DMS53 (cell line): ENCODE measurements around the gene MISP.

Source experiments
- DNase-seq: peaks from one replicate; lab custom pipeline; 2025; lab: John Stamatoyannopoulos, UW

MISP gene

DNA sequence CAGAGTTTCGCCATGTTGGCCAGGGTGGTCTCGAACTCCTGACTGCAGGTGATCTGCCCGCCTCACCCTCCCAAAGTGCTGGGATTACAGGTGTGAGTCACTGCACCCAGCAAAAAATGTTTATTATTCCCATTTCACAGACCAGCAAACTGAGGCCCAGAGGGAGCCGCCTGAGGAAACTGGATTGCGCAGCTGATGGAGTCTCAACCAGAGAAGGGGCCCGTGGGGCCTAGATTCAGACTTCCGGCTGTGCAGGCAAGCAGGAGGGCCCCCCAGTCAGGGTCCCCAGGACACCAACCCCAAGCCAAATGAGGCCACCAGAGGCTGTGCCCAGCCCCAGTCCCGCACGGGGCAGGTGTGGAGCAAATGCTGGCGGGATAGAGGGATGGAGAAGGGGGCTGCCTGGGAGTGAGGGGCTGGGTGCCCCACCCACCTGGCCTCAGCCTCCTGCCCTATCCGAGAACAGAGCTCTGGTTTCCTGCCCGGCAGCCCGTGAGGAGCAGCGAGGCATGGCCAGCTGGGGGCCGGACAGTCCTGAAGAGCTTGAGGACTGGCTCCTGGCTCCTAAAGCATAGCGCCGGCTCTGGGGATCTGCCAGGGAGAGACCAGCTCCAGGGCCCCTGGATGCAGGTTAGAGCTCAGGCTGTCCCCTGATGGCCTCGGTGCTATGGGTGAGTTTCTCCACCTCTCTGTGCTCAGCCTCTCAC is 22.0 kb downstream of the MISP start:
- DNase-seq, result peak; percentile 49

DNA sequence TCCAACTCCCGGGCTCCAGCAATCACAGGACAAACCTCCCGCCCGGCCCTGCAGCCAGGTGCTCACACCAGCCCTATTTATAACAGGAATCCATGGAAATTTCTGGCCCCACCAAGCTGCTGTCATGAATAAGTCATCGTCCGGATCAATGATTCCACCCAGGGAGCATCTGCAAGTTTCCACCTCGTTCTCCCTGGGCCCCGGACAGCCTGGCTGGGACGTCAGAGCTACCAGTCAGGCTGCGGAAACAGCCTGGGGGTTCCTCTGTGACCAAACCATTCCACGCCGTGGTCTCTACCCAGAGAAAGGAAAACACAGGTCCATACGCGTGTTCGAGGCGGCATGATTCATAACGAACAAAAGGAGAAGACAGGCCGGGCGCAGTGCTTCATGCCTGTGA is 25.6 kb downstream of the MISP start:
- DNase-seq, result no peak

DNA sequence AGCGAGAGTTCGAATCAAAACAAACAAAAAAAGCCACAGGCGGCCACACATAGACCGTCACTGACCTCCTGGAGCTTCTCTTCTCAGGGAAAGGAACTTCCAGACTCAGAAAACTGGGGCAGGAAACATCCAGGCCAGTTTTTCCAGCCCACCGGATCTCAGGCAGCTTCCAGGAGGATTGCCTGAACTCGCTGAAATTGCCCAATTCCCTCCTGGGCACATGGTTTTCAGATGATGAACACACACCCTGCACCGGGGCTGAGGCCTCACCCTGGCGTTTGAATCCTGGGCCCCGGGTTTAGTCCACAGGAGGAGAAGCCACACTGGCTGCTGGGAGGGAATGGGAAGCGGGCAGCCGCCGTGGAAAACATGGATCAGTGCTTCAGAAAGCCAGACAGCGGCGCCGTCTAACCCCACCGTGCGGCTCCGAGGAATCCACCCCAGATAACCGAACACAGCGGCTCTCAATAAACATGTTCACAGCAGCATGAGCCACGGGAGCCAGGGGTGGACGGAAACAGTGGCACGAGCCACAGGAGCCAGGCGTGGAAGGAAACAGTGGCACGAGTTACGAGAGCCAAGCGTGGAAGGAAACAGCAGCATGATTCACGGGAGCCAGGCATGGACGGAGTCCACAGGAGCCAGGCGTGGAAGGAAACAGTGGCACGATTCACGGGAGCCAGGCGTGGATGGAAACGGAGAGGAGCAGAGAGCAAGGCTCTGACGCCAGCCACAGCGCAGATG is 28.2 kb downstream of the MISP start:
- peak; percentile 34 for DNase-seq

DNA sequence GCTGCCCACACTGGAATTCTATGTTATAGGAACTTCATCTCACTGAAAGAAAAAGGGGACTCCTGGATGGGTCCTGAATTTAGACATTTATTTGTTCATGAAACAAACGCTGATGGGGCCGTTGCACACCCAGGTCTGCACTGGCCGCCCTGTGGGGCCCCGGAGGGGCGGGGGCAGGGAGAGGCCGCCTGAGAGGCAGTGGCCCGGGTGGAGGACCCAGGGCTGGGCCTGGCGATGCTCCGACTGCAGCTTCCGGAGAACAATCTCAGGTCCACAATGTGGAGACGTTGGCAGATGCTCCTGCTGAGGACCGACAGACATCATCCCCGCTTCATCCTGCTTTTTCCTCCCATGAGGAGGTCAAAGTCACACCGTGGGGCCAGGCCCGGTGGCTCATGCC is 30.0 kb downstream of the MISP start:
- no peak for DNase-seq

DNA sequence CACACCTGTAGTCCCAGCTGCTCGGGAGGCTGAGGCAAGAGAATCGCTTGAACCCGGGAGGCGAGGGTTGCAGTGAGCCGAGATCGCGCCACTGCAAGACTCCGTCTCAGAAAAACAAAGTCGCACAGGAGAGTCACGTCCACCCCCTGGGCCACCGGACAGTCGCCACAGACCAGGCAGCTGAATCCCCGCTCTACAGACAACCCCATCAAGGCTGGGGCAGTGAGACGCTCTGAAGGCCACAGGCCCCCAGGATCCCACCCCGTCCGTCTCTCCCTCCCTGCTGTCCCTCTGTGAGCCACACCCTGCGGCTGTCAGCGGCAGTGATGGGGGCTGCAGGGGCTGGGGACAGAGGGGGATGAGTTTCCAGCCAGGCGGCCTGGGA is 30.9 kb downstream of the MISP start:
- DNase-seq, result no peak

DNA sequence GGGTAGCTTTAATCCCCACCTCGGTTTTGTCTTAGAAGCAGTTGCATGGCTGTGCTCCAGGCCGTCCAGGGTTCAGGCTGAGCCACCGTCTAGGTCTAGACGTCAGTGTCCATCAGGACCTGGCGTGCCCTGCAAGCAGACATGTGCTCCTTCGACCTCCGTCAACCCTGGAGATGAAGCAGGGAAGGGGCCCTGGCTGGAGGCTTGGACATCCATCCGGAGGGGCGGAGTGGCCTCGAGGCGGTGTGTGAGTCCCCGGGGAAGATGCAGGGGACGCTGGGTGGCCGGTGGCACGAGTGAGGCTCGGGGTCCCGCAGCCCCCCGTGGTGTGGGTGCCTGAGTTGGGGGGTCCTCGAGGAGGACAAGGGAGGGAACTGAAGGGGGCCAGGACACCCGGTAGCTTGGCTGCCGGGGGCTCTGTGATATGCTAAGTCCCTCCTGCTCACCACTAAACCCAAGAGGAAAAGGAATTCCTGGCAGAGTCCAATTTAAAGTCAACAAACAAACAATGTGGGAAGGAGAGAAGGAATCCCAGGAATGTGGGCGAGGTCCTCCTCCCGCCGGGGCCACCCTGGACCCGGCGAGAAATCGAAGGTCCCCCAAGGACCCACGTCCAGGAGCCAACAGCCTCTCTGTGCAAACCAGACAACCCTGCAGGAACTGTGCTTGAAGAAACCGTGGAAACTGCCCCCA is 31.4 kb downstream of the MISP start:
- DNase-seq, result no peak

DNA sequence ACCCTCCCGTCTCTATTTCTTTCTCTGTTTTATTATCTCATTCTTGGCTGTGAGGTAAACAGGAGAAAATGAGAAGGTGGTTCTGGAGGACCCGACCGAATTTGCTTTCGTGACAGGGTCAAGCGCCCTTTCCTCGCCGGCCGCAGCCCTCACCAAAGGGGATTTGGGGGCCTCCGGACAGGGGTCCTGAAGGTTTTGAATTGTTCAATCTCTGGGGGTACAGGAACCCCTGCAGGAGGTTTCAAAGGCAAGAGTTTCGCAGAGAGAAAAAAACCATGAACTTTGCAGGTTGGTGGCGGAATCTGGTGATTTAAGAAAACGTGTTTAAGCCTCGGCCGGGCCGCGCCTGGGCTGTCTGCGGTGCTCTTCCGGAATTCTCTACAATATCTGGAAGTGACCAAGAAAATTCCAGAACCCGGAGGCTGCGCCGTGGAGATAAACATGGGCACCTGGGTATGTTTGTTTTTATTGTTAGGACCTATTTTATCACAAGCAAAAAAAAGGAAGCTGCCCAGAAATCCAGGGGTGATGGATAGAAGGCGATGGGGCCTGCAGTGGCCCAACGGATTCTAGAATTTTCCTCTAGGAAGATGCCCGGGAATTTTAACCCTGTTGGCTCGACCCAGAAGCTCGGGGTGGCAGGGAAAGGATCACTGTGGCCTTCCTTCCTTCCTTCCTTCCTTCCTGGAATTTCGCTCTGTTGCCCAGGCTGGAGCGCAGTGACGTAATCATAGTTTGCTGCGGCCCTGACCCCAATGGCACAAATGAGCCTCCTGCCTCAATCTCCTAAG is 32.2 kb downstream of the MISP start:
- DNase-seq, result no peak

DNA sequence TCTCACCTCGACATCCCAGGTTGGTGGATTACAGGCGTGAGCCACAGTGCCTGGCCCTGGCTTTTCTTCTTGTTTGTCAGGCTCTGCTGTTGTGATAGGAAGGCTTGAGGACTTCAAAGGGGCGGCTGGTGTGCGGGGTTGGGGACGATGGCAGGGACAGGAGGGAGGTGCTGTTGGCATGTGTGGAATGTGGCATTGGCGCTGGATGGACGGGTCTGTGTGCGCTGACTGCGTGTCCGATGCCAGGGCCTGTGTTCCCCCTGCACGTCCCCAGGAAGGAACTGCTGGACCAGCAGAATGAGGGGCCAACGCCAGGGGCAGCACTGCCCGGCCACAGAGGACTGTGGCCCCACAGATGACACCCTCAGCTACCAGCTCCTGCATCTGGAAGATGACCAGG is 33.6 kb downstream of the MISP start:
- no peak for DNase-seq

DNA sequence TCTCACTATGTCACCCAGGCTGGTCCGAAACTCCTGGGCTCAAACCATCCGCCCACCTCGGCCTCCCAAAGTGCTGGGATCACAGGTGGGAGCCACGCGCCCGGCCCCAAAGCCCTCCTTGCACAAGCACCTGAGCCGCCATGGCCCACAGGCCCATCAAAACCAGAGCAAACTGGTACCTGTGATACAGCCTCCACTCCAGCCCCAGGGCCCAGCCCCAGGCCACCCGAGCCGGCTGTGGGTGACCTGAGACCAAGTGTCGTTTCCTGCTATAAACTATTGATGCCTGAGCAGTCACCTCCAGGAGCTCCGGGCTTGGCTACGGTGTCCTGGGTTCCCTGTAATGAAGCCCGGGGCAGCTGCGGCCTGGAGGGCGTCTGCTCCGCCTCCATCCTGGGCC is 36.6 kb downstream of the MISP start:
- no peak for DNase-seq

DNA sequence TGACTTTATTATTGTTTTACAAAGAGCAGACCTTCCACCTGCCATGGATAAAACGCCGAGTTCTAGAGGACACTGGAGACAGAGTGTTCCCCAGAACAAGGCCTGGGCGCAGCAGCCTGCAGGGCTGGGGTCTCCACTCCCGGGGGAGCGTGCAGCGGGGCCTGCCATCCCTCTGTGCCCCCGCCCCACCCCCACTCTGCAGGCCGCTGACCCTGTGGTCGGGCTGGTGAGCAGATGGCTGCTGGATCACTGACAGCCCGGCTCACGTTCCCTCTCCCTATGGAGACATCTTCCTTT is 37.7 kb downstream of the MISP start:
- no peak for DNase-seq

DNA sequence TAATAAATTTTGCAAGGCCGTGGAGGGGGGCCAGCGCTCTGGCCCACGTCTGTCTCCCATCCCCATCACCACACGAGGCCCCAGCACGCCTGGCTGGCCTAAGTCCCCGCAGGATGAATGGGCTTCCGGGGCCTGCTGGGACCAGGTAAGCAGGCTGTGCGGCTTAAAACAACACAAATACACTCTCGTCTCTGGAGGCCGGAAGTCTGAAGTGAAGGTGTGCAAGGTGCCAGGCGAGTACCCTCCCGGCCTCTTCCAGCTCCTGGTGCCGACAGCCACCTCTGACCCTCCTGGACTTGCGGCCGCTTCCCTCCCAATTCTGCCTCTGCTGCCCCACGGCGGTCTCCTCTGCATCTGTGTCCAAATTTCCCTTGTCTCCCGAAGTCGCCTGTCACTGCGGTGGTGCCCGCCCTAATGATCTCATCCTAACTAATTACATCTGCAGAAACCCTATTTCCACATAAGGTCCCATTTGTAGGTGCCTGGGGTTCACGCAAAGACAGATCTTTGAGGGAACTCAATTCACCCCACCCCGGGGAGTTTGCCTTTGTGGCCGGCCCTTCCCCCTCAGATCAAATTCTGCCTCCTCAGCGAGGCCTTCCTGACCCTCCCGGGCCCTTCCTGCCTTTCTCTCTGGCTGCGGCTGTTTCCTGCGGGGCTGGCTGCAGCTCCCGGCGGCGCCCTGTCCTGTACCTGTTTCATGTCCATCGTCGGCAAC is 38.2 kb downstream of the MISP start:
- DNase-seq, result peak; percentile 72

DNA sequence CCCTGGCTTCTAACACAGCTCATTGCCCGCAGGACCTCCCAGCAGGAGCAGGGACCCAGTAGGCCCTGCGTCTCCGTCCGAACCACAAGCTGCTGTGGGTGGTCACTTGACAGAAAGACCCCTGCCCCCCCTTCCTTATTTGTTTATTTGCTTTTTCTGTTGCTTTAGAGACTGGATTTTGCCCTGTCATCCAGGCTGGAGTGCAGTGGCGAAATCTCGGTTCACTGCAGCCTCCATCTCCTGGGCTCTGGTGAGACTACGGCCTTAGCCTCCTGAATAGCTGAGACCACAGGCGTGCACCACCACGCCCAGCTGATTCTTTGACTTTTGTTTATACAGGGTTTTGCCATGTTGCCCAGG is 38.8 kb downstream of the MISP start:
- DNase-seq, result no peak

DNA sequence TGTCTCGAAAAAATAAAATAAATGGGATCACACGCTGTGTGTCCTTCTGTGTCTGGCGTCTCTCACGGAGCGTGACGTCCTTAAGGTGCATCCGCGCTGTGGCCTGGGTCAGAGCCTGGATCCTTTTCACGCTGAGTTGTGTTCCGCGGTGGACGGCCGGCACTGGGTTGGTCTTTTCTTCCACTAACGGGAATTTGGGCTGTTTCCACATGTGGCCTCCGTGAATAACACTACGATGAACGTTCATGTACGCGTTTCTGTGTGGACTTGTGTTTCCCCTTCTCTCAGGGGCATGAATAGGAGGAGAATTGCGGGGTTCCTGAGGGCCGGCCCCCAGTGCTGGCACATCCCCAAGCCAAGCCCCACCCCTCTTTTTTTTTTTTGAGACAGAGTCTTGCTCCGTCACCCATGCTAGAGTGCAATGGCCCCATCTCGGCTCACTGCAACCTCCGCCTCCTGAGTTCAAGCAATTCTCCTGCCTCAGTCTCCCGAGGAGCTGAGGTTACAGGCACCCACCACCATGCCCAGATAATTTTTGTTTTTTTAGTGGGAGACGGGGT is 40.2 kb downstream of the MISP start:
- no peak for DNase-seq

DNA sequence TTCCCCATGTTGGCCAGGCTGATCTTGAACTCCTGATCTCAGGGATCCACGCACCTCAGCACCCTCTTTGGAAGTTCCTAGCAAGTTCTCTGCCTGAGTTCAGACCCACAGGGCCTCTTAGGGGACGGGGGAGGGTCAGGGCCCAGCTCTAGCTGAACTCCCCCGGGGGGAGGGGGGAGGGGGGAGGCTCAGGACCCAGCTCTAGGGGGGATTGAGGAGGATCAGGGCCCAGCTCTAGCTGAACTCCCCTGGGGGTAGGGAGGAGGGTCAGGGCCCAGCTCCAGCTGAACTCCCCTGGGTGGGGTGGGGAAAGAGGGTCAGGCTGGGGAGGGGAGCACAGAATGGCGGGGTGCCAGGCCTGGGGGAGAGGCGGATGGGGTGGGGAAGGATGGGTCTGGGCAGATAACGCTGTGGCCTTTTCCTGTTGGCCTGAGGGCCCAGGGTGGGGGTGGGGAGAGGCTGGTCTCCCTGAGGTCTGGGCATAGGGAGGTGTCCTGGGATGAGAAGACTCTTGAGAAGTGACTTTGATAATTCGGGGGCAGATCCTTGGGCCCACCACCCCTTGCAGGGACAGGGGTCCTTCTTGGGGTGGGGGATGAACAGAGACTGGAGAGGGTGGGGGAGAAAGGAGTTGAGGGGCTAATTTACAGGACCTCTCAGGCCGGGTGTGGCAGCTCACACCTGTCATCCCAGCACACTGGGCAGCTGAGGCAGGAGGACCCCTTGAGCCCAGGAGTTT is 40.8 kb downstream of the MISP start:
- DNase-seq, result no peak

DNA sequence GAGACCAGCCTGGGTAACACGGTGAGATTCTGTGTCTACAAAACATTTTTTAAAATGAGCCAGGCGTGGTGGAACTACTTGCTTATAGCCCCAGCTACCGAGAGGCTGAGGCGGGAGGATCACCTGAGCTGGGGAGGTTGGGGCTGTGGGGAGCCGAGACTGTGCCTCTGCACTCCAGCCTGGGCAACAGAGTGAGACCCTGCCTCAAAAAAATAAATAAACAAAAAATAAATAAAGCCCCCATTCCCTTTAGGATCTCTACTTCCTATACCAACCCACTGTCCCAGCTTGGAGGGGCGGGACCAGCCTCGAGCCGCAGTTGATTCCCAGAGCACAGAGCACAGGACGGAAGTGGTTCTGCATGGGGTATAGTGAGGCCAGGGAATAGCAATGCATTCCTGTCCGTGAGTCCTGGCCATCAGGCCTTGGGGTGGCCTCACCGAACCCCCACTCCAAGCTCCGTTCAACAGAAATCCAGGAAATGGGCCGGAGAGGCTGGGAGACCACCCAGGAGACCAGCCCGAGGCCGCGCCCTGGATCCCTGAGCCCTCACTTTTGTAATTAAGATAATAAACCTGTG is 41.5 kb downstream of the MISP start:
- DNase-seq, result no peak

DNA sequence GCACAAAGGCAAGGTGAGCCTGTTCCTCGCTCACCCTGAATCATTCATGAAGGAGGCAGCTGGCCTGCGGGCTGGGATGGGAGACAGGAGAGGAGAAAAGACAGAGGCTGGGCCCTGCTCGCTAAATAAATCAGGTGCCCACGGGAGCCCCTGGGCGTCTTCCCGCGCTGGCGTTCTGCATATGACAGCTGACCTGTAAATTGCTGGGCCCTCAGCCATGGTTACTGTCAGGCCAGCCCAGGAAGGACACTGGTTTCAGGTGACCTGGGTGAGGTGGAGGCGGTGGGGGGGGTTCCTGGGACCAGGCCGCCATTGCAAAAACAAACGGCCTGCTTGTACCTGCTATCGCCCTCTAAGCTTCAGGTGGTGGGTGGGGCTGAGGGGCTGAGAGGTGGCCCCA is 42.9 kb downstream of the MISP start:
- DNase-seq, result no peak

DNA sequence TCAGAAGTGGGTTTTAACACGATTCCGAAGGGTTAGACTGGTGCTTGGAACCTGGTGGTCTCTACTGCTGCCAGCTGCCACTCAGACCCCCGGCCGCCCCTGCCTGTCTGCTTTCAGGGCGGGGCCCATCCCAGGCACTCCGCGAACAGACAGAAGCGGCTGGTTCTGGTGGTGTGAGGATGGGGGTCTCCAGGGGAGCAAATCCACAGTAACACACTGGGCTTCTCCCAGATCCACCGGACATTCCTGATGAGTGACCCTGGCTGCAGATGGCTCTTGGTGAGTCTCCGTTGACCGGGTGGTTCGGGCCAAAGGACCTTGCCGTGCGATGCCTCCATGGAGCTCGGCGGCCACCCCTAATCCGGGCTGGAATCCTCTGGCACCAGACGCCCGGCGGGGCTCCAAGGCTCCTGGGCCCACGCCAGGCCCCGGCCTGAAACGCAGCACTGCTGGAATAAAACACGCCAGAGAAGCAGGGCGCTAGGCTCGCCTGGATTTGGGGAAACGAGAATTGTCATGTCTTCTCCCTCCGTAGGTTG is 44.2 kb downstream of the MISP start:
- no peak for DNase-seq

DNA sequence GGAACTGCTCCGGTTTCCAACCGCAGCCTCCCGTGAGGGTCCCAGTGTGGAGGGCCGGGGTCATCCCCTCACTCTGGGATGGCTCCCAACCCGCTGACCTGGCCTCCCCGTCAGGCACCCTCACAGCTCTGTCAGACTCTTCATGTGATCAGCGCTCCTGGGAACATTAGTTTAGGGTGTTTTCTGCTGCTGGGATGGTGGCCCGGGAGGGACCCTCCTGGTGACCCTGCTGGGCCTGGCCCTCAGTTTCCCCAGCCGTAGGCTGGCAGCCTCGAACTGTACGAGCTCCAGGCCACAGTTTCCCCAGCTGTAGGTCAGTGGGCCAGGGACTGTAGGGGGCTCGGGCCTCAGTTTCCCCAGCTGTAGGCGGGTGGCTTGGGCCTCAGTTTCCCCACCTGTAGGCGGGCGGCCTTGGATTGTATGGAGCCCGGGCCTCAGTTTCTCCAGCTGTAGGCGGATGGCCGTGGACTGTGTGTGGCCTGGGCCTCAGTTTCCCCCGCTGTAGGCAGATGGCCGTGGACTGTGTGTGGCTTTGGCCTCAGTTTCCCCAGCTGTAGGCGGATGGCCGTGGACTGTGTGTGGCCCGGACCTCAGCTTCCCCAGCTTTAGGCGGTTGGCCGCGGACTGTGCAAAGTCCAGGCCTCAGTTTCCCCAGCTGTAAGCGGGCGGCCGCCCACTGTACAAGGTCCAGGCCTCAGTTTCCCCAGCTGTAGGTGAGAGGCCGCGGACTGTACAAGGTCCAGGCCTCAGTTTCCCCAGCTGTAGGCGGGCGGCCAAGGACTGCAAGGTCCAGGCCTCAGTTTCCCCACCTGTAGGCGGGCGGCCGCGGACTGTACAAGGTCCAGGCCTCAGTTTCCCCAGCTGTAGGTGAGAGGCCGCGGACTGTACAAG is 45.0 kb downstream of the MISP start:
- no peak for DNase-seq
